ENCODE data around the gene ZSCAN4.

ZSCAN4 gene

DNA sequence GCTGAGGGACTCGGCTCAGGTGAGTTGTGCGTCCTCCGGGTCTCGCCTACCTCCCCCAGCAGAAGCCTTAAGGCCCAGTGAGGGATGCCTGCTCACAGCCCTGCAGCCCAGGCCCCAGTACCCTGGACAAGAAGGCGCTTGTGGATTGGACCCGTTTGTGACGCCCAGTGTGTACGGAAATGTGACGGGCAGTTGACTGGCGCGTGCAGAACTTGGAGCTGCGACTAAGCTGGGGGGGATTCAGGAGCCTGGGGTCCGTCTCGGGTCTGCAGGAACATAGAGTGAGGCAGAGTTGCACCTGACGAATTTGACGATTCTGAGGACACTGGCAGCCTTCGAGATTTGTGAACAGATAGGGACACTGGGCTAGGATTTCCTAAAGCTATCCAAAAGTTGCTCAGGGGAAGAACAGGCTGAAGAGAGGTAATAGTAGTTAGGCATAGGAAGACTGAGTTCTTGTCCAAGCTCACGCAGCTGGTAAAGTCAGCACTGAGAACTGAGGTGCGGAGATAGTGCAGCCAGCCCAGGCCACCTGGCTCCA is 13.6 kb downstream of the ZSCAN4 start:
- DNase-seq (ENCODE audit: low read depth in 2 of 2) = no peak

DNA sequence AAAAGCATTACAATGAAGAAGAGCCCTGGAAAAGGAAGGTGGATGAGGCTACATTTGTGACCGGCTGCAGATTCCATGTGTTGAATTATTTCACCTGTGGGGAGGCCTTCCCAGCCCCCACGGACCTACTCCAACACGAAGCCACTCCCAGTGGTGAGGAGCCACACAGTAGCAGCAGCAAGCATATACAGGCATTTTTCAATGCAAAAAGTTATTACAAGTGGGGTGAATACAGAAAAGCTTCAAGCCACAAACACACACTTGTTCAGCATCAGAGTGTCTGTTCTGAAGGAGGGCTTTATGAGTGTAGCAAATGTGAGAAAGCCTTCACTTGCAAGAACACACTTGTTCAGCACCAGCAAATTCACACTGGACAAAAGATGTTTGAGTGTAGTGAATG is 18.0 kb downstream of the ZSCAN4 start:
- no peak for DNase-seq (ENCODE audit: low read depth in 2 of 2)

DNA sequence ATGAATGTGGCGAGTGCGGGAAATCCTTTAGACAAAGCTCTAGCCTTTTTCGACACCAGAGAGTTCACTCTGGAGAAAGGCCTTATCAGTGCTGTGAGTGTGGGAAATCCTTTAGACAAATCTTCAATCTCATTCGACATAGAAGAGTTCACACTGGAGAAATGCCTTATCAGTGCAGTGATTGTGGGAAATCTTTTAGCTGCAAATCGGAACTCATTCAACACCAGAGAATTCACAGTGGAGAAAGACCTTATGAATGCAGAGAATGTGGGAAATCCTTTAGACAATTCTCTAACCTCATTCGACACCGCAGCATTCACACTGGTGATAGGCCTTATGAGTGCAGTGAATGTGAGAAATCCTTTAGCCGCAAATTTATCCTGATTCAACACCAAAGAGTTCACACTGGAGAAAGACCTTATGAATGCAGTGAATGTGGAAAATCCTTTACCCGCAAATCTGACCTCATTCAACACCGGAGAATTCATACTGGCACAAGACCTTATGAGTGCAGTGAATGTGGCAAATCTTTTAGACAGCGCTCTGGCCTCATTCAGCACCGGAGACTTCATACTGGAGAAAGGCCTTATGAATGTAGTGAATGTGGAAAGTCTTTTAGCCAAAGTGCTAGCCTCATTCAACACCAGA is 18.8 kb downstream of the ZSCAN4 start:
- DNase-seq (ENCODE audit: low read depth in 2 of 2) = no peak

DNA sequence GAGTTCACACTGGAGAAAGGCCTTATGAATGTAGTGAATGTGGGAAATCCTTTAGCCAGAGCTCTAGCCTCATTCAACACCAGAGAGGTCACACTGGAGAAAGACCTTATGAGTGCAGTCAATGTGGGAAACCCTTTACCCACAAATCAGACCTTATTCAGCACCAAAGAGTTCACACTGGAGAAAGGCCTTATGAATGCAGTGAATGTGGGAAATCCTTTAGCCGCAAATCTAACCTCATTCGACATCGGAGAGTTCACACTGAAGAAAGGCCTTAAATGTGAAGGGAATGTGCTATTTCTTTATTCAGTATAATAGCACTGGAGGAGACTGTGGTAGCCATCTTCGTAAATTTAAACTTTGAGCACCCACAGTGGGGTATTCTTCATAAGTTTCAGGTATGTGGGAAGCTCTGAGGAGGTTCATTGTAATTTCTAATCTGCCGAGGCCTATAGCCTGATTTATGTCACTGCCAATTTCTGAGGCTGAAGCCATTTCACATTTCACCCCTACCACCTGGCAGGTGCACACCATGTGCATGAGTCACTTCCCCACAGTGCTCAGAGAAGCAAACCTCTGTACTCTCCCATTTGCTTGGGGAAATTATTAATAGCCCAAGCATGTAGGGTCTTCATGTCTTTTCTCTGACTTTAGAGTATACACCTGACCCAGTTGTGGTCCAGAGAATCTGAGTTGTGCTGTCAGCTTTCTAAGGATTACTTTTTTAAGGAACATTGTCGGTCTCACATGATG is 19.5 kb downstream of the ZSCAN4 start:
- no peak for DNase-seq (ENCODE audit: low read depth in 2 of 2)

DNA sequence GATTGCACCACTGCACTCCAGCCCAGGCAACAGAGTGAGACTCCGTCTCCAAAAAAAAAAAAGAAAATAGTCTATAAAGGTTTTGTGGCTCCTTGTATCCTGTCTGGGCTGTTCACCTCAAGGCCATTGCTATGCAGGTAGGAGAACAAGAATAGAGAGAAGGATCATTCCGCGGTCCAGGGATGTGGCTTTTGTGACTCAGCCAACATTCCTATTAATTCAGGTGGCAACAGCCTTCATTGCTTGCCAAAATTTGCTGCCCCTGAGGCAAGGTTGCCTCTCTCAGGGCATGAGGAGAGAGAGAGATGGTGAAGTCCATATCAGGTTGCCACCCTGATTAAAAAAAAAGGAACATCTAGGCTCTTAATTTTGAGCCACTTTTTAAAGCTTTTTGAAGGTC is 21.0 kb downstream of the ZSCAN4 start:
- no peak for DNase-seq (ENCODE audit: low read depth in 2 of 2)

DNA sequence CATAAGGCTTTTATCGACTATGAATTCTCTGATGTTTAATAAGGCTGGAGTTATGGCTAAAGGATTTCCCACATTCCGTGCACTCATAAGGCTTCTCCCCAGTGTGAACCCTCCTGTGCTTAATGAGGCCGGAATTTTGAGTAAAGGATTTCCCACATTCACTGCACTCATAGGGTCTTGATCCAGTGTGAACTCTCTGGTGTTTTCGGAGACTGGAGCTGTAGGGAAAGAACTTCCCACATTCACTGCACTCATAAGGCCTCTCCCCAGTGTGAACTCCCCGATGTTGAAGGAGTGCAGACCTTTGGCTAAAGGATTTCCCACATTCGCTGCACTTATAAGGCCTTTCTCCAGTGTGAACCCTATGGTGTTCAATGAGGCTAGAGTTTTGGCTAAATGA is 32.9 kb downstream of the ZSCAN4 start:
- DNase-seq (ENCODE audit: low read depth in 2 of 2) = no peak

DNA sequence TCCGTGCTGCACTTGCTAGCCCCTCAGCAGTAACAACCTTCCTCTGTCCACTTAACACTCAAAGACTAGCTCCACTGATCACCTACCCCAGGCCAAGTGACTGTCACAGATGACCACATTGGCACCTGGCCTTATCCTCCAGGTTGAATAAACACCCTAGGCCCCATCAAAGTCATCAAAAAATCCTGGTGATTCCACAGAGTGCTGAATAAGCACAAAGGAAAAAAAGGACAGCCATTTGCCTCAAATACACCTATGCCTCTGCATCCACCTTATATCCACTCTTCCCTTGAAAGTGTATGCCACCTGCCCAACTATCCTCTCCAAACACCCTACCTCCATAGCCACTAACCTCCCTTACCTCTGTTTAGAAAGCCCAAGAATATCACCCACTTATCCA is 37.6 kb downstream of the ZSCAN4 start:
- DNase-seq (ENCODE audit: low read depth in 2 of 2) = no peak

DNA sequence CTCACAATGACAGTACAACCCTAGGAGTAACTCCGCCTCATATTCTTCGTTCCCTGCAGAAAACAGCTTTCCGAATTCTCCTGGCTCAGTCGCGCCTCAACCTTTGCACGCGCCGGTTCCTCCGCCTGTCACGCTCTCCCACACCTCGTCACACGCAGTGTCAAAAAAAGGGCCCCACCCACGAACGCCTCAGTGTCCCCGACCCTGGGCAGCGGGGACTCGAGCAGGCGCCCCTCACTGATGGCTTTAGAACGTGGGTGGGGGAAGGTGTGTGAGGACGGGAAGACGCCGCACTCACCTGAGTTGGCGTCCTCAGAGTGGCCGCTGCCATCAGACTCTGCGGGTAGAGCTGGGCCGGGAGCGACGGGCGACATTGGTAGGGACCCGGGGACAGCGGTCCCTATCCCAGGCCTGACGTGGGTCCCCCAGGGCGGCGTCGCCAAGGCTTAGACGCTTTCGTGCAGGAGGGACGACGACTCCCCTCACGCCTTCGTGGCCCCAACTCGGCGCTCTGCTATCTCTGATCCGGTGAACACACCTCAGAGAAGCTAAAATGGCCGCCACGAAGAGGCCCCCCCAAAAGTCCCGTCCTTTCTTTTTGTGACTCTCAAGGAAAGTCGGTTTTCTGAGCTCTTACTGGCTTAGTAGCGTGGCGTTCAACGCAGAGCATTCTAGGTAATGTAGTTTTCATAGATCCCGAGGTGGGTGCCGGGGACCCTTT is 40.1 kb downstream of the ZSCAN4 start, which contains the start of gene ZNF154:
Gene ZNF154, minus strand, starts transcription at position 564 of the 721 bp plus-strand sequence. Its CDS starts 233 bp downstream, at position 331.
- DNase-seq (ENCODE audit: low read depth in 2 of 2) = no peak

DNA sequence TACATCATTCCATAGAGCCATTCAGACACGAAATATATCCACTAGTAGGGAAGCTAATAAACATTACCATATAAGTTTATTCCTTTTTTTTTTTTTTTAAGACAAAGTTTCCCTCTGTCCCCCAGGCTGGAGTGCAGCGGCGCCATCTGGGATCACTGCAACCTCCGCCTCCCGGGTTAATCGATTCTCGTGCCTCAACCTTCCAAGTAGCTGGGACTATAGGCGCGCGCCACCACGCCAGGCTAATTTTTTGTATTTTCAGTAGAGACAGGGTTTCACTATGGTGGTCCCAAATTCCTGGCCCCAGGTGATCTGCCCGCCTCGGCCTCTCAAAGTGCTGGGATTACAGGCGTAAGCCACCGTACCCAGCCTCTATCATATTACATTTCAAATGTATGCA is 40.9 kb downstream of the ZSCAN4 start:
- DNase-seq (ENCODE audit: low read depth in 2 of 2) = no peak

DNA sequence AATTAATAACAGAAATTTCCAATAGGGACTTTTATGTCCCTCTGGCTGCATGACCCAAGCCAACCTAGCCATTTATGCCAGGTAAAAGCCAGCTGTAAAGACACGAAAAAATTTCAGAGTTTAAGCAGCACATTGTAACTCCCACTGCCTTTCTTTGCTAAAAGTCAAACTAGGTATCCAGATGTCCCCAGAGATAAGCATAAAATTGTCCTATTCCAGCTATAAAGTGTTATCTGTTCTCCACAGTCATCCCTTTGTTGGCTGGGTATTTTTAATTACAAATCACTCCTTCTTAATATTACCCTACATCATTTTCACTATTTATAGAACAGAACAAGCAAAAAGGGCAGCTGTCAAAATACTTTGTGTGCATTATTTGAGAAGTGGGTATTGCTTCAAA is 43.5 kb downstream of the ZSCAN4 start:
- DNase-seq (ENCODE audit: low read depth in 2 of 2) = no peak

DNA sequence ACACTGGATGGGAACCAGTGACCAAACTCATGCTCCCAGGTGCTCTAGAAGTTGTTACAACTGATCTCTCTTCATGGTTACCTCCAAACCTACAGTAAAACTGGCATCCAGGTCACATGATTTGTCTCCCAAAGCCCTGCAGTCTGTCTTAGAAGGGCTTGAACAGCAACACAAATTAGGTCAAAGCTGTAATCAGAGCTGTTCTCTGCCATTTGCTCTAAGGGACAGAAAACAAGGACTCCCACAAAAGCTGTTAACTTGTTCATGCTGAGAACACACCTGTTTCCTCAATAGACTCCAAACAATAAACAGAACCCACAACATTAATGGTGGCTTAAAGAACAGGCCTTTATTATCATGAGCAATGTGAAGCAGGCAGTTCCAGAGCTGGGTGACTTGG is 50.7 kb downstream of the ZSCAN4 start:
- no peak for DNase-seq (ENCODE audit: low read depth in 2 of 2)

DNA sequence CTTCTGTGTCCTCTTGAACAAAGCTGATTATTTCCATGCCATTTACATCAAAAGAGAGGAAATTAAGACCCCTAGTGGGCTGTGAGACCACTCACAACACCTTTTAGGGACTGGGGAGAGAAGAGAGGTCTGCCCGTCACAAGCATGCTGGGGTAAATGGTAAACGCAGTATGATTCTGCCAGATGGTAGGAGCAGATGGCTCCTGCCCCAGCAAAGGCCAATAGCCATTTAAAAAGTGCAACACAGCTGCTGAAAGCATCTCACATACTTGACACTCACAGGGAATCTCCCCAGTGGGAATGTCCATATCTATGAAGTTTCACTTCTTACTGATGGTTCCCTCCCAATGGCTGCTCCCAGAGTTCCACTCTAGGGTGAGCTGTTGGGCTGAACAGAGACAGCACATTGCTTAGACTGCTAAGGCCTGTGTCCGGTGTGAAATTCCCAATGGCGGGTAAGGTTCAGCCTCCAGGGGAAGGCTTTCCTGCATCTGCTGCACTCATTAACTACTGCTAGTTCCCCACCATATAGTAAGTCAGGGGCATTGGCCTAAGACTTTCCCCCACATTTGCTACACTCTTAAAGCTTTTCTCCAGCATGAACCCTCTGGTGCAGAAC is 51.3 kb downstream of the ZSCAN4 start:
- DNase-seq (ENCODE audit: low read depth in 2 of 2) = no peak

DNA sequence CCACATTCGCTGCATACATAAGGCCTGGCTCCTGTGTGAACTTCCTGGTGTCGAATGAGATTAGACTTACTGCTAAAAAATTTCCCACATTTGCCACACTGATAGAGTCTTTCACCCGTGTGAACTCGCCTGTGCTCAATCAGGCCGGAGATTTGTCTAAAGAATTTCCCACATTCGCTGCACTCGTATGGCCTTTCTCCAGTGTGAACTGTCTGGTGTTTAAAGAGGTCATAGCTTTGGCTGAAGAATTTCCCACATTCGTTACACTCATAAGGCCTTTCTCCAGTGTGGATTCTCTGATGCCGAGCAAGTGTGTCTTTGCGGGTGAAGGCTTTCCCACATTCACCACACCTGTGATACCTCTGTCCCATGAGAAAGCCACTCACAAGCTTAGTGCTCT is 52.1 kb downstream of the ZSCAN4 start:
- DNase-seq (ENCODE audit: low read depth in 2 of 2) = no peak
